ENCODE data around the gene GID8. TPM values are rescaled to one million over a fixed set of nuclear protein-coding genes. Genes with fewer than 3 reads are reported as not detected.

GID8 gene
- total and polyA plus RNA-seq, 2 of the 13 experiments (the other 11 are each of a cell fraction or from before 2014, with no cell fraction given) = 39.6 to 59.8 TPM

GRCh38 chr20:62926229-62927127 is 11.5 kb upstream of the GID8 start, which contains the start of gene DIDO1 (continued):
- TF ChIP-seq ZNF407 (CRISPR knock-in tag; IDR thresholded peaks at IDR 0.05; ENCODE audit: not compliant biosample characterization) = no peak
- no peak for TF ChIP-seq ATAD3A (CRISPR knock-in tag; IDR thresholded peaks at IDR 0.05)
- peak; percentile 57; the same call in 1 of the 2 replicates for TF ChIP-seq HCFC1 (IDR thresholded peaks at IDR 0.05; ENCODE audit: low read depth, low read length)
- no peak for TF ChIP-seq HNF1B (CRISPR knock-in tag; IDR thresholded peaks at IDR 0.05)
- TF ChIP-seq BCL3 (CRISPR knock-in tag; IDR thresholded peaks at IDR 0.05) = peak; percentile 91; the same call in 1 of the 2 replicates
- TF ChIP-seq ZNF138 (CRISPR knock-in tag; IDR thresholded peaks at IDR 0.05; ENCODE audit: low read depth) = no peak
- TF ChIP-seq ZNF468 (CRISPR knock-in tag; IDR thresholded peaks at IDR 0.05) = no peak; the same call in 1 of the 2 replicates
- no peak; the same call in 1 of the 2 replicates for TF ChIP-seq CREB1 (IDR thresholded peaks at IDR 0.05)
- TF ChIP-seq CREB1 (CRISPR knock-in tag; IDR thresholded peaks at IDR 0.05) = no peak
- peak; percentile 45 for TF ChIP-seq ATF3 (CRISPR knock-in tag; IDR thresholded peaks at IDR 0.05)
- TF ChIP-seq ZNF639 (CRISPR knock-in tag; conservative IDR thresholded peaks at IDR 0.05) = peak; percentile 91
- no peak for TF ChIP-seq FOSL1 (CRISPR knock-in tag; IDR thresholded peaks at IDR 0.05; ENCODE audit: borderline replicate concordance)
- TF ChIP-seq ZNF124 (CRISPR knock-in tag; IDR thresholded peaks at IDR 0.05) = peak; percentile 68; the same call in 1 of the 2 replicates
- TF ChIP-seq MED1 (CRISPR knock-in tag; IDR thresholded peaks at IDR 0.05) = peak; percentile 92
- TF ChIP-seq SMC3 (IDR thresholded peaks at IDR 0.05; ENCODE audit: low read length) = no peak
- TF ChIP-seq NCOR1 (IDR thresholded peaks at IDR 0.05; ENCODE audit: borderline replicate concordance, low read length) = no peak
